GM19452 (cell line): Measurements from ENCODE around the gene DAND5.

Experiments
- ATAC-seq: cut with Tn5 transposase; IDR thresholded peaks from one replicate; pipeline ENCODE4 v1.9.1; 2021; ENCODE audit not compliant: unreplicated experiment

DAND5 gene

DNA sequence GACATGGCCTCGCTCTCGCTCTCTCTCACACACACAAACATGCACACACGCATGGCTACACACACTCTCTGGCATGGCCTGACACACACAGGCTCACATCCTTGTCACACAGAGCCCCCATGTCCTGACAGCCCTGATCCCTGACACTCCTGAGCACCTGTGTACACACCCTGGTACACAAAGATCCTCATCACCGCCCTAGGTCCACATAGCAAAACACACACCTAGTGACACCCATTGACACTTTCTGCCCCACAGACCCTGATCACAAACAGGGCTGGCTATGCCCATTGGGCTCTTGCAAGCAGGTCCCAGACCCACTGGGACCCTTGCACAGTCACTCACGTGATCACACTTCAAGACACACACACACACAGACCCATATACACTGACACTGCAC, 21.9 kb downstream of the DAND5 start:
- ATAC-seq = no peak

DNA sequence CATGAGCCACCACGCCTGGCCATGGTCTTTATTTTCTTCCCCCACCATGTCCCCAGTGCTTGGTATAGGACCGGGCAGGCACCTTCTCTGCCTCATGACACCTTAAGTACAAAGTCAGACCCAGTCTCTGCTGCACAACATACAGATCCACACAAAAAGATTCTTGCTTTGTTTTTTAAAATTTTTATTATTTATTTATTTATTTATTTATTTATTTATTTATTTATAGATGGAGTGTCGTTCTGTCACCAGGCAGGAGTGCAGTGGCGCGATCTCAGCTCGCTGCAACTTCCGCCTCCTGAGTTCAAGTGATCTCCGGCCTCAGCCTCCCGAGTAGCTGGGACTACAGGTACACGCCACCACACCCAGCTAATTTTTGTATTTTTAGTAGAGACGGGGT, 23.4 kb downstream of the DAND5 start:
- no peak for ATAC-seq

DNA sequence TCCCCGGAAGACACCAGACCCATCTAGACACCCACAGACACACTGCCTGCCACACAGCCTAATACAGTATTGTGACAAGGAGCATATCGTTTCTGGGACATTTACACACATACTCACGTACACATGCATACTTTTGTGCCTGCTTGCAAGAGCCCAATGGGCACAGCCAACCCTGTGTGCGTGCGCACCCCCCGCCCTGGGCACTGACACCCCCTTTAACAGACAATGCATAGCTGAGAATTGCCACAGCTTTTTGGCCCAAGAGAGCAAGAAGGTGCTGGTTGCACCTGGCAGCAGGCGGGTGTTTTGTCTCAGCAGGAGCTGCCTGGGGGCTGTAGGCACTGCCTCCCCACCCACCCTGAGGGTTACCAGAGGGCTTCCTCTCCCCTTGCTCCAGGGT, 24.2 kb downstream of the DAND5 start:
- no peak for ATAC-seq

DNA sequence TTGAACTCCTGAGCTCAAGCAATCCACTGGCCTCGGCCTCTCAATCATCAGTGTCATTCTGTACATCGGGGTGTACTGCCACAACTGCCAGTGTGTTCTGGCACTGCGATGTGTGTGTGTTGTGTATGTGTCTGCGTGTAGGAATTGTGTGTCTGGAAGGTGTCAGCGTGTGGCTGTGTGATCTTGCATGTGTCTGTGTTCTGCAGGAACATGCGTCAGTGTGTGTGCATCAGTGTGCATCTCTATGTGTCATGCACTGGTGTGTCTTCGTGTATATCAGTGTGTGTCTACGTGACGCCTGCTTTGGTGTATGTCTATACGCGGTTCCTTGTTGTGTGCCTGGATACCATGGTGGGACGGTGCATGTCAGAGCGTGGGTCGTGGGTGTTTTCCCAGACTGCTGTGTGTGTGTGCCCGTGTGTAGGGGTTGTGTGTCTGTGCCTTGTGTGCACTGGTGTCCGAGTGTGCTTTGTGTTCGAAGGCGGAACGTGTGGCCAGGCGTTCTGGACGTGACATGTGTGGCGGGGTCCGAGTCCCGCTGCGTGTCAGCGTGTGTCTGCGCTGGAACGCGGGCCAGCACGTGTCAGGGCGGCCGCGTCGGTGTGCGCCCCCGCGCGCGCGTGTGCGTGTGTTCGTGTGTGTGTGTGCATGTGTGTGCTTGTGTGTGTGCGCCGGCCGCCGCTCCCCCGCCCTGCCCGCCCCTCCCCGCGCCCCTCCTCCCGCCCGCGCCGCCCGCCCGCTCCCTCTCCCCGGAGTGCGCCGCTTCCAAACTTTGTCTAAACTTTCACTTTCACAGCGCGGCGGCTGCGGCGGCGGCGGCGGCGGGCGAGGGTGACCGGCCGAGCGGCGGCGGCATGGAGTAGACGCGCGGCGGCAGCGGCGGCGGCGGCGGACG, 25.6 kb downstream of the DAND5 start, which contains the start of gene NFIX:
NFIX (plus strand) TSS at position 775 of the 895 bp plus-strand sequence. CDS start 363 bp downstream, outside the sequence.
- ATAC-seq = no peak

DNA sequence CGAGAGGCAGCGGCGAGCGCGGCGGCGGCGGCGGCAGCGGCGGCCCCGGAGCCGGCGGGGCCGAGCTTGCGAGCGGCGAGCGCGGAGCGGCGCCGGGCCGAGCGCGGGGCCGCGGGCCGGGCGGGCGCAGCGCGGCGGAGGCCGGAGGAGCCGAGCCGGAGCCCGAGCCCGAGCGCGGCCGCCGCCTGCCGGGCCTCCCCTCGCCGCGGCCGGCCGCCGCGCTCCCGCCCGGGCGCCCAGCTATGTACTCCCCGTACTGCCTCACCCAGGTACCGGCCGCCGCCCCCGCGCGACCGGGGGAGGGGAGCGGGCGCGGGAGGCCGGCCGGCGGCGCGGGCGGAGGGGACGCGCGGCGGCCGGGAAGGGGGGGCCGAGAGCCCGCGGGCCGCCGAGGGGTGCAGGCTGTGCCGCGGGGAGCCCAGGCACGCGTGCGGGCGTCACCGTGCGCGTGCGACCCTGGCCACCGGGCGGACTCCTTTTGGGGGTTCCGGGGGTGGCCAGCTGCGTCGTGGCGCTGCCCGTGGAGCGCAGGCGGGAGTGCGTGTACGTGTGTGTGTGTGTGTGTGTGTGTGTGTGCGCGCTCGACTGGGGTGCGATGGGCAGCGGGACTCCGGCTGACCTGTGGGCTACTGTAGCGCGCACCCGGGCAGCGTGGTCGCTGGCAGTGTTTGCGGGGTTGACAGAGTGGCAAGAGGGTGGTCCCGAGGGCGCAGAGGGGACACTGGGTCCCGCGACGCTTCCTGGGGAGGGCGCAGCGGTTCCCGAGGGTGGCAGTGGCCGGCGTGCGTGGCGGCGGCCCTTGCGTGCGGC, 26.4 kb downstream of the DAND5 start:
- ATAC-seq = no peak

DNA sequence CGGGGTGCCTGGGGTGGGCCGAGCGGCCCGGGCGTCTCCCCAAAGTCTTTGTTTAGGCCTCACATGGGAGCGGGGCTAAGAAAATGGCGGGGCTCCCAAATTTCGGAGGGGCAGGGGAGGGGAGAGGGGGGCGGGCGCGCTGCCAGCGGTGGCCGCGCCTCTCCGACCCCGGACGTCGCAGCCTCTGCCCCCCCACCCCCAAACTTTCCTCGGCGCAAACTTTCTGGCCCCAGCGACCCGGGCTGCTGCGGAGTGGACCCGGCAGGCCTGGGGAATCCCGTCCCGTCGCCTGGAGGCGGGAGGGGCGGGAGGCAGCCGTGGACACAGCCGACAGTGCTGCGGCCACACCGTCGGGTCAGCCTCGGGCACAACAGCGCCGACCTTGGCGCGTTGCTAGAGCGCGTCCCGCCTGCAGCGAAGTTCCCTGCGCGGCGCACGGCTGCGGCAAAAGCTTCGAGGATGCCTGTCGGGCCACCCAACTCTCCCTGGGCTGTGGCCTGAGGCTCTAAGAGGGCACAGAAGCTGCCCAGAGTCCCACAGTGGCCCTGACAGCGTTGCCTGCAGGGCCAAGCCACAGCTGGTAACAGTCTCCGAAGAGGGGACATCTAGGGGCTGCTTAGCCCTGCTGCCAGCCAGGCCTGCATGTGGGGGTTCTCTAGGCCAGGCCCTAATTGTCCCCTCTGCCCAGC, 27.2 kb downstream of the DAND5 start:
- no peak for ATAC-seq

DNA sequence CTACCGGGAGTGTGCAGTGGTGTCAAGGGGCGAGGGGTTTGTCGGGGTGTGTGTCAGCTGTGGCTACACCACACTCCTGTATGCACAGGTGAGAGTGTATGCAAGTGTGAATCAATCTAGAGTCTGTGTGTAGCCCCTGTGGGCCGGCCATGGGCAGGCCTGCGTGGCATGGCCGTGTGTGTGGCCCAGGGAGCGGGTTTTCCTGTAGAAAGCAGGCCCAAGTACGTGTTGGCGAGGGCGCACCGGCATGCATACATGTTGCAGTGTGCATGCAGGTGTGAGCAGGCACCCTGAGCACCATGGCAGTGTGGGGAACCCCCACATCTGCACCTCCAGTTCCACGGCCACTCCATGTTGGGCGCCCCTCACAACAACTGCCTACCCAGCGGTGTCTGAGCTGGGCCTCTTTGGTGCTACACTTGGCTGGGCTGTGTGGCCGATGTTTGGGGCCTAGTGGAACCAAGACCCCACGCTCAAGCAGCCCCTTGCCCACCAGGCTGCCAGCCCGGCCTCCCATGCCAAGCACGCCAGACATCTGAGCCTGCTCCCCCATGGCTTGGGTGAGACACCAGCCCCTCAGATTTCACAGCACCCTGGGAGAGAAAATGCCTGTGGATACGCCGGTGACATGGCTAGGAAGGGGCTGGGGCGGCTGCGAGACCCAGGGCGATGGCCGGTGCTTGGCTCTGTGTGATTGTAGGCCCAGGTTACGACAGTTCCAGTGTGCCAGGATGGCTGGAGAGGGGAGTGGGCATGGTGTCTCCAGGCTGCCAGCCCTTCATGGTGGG, 28.0 kb downstream of the DAND5 start:
- ATAC-seq = no peak

DNA sequence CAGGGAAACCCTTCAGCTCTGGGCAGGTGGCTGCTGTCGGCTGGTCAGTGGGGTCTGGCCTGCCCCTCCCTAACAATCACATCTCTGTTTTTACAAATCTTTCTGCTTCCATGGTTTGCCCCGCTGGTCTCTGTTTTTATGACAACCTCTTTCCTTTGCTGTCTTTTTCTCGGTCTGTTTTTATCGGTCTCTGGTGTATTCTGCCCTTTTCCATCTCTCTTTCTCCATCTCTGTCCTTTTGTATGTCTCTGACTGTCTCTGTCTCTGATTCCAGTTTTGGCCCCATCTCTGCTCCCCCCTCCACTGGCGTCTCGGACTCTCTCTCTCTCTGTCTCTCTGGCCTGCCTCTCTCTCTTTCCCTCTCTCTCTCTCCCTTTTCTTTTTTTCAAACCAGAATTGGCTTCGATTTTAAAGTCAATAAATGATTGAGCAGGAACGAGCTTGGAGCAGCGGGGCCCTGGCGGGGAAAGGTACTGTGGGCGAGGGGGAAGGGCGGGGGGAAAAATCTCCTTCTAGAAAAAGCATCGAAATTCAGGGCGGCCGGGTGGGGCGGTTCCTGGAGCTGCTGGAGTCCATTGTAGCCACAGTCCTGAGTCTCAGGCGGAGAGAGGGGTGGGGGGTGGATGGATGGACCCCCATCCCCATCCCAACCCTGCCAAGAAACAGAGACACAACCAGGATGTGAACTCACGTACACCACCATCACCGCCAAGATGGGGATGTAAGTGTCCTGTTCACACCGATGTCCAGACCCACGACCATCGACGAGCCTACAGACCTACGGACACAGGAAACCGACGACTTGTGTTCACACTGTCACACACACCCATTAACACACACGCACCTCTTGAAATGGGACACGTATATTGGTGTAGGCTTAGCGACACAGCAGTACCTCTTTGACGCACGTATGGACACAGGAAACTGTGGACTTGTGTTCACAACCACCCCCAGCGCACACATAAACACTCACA, 28.9 kb downstream of the DAND5 start:
- no peak for ATAC-seq

DNA sequence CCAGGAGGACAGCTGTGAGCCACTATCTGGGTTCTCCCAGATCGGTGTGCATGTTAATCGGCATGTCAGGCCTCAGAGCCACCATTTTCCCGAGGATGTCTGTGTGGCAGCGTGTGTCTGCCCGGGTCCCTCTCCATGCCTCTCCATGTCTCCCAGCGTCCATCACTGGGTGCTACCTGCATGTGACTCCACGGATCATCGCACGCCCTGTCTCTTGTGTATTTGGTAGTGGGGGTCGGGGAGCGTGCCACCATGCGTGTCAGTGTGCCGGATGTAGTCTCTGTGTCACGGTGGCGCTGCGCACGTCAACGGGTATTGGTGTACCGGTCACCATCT, 31.8 kb downstream of the DAND5 start:
- ATAC-seq = no peak

DNA sequence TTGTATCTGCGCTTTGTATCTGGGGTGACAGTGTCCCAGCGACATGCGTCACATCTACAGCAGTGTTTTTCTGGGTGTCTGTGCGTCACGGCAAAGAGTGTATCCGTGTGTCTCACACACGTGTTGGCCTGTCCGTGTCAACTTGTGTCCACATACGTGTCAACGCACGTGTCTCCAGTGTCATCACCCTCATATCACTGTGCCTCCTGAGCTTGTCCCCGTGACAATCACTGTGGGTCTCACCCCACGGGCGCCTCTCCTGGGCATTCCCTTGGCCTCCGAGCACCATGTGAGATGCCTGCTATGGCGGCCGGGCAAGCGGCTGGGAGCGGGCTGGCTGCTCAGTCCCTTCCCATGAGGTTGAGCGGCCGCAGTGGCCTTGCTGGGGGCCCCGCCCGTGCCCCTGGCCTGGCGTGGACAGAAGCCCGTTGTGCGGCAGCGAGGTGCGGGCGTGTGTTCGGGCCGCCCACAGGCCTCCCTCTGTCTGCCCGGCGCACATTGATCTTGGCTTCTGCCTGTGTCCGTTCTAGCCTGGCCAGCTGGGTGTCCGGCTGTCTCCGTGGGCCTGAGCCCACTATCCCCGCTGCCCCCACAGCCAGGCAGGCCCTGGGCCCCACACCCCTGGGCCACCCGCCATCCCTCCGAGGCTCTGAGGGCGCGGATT, 32.3 kb downstream of the DAND5 start:
- no peak for ATAC-seq

DNA sequence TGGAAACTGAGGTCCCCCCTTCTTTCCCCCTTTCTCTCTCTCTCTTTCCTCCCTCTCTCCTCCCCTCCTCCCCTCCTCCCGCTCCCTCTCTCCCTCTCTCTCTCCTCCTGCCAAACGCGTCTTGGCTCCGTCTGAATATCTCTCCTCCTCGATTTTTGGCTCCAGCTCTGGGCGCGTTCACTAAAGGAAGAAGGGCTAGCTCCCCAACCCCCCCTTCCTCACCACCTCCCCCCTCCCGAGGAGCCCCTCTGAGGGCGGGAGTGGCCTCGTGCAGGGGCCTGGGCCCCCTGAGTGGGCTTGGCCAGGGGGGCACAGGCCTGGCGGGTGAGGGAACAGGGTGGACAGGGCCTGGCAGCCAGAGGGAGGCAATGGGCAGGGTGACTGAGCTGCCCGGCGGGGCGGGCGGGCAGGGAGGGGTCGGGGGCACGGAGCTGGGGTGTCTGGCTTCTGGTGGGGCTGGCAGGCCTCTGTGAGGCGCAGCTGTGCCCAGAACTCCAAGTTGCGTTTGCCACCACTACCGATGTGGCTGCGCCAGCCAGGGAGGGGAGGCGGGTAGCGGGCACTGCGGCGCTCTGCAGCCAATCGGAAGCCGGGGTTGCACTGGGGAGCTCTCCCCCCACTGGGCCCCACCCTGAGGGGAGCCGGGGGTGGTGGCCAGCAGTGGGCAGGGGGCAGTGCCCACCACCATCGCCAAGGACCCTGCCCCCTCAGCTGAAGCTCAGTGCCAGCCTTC, 33.0 kb downstream of the DAND5 start:
- ATAC-seq = no peak

DNA sequence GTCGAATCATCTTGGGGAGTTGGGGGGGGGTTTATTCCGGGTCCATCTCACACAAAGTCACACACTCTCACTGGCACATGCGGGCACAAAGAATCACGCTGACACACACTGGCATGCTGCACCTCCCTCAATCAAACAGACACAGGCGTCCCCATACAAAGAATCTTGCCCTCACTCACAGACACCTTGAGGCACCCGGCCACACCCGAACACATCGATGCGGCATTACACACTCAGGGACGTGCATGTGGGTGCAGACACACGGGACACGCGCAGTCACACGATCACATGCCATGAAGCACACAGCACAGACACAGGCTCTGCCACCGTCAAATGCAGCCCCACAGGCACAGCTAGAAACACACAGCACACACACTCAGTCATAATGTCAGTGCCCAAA, 33.7 kb downstream of the DAND5 start:
- ATAC-seq = no peak

DNA sequence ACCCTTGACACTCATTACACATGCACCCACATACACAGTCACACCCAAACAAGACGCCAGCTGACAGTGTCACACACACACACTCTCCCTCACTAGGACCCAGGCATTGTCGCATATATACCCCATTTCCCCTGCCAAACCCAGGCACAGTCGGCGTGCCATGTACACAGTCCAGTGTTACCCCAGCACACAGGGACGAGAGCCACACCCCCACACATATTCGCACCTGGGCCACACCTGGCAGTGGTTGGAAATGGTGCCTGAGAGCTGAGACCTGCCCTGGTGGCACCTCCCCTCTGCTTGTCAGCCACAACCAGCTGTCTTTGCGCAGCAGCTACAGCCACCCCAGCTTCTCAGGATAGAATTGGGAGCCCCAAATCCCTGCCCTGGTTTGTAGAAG, 34.9 kb downstream of the DAND5 start:
- no peak for ATAC-seq

DNA sequence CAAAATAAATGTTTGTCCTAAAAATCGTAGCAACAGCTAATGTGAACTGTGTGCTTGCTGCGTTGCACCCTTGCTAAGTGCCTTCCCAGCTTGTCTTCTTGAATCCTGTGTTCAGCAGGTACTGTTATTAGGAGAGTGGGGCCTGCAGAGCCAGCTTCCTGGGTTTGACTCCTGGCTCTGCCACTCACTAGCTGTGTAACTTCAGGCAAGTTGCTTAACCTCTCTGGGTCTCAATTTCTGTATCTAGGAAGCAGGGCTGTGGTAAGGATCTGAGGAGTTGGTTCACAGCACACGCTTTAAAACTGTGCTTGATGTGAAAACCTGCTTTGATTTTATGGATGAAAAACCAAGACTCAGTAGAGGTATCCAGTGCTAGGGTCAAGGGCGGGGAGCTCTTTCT, 35.9 kb downstream of the DAND5 start:
- ATAC-seq = no peak

DNA sequence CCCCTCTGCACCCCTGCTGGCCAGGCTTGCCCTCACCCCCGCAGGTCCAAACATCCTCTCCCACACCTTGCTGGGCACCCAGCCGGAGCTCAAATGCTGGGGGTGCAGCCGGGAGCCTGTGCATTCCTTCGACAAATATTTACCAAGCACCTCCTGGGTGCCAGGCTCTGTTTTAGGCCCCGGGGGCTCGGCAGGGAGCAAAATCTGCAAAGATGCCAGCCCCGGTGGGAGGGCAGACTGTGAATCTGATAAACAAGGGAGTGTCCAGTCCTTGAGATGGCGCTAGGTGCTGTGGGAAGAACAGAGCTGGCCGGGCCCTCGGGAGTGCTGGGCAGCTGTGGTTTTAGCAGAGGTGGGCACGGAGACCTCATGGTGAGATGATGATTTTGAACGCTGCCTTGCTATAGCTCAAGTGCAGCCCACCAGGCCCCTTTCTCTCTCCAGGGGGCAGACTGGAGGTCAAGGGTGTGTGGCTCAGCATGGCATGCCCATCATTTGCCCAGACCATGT, 36.5 kb downstream of the DAND5 start:
- no peak for ATAC-seq

DNA sequence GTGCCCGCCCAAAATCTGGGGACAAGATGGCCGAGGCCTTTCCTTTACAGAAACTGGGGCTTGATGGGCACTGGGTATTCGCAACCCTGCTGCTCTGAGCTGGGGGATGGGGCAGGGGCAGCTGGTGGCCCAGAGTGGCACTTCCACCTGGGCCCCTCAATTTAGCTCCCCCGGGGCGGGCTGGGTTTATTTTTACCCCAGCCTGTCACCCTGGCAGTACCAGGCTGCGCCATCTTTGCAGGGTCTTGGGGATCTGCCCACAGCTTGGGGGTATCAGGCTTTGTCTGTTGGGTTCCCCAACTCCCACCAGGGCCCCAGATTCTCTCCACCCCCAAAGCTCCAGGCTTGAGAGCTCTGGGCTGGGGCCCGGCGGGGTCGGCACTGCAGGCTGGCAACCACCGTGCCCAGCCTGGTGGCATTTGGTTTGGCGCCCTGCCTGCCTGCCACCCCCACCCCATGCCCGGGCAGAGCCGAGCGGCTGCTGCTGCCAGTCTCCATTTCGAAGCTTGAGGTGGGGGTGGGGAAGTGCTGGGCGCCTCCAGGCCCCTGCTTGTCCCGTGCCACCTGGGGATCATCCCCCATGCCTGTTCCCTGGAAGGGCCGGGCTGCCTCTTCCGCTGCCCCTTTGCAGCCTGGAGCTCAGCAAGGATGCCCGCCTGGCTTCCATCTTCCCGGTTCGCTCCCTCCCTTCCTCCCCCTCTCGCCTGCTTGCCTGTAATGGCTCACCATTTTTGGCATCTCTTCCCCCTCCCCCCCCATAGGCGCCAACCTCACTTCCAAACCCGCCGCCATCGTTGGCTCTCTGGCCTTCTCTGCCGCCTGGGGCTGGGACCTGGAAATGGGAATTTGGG, 37.3 kb downstream of the DAND5 start:
- no peak for ATAC-seq

DNA sequence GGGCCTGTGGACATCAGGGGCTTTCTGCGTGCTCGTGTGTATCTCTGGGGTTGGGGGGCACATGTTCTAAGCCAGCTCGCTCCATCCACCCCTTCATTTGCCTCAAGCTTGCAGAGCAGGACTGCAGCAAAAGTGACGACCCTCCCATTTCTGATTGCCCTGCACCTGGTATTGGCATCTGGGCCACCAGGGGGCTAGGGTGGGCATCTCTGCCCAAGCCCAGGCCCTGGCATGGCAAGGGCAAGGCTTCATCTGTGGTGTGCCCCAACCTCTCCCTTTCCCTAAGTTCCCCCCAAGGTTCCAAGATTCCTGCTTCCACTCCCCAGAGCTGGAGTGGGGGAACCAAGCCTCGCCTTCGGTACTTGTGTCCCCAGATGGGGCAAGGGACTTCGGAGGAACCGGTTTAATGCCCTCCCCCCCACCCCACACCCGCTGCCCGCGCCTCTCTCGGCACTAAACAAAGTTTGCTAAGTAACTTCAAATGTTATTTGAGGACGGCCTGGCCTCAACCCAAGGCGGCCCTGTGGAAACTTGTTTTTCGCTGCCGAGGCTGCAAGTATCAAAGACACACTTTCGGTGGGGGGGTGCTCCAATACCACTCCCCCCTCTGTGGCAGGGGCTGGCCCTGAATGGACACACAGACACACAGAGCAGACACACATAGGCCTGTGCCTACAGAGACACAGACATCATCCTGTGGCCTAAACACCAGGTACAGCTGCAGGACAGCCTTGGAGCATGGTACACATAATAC, 38.1 kb downstream of the DAND5 start:
- no peak for ATAC-seq
